ENCODE data around the gene C1orf198.
A peak's percentile ranks its signal among the peaks of the same experiment; 100 is the strongest.

C1orf198 gene

GRCh38 chr1:230828421-230828820 is 39.9 kb downstream of the C1orf198 start:
- DNase-seq: no peak

DNA sequence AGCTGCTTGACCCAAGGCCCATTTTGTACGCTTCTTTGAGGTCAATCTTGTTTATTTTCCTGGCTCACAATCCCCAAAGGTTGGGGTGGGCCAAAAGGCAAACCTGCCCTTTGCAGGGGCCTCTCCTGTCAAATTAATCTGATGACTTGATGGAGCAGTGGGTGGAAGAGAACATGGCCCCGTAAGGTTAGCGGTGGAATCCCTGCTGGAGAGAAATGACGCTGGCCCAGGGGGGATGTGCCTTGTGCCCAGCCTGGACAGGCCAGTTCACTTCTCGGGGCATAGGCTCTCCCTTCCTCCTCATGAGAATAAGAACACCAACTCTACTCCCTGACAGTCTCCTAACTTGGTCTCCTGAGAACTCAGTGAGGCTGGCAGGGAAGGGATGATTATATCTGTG is 40.5 kb downstream of the C1orf198 start:
- no peak for DNase-seq

GRCh38 chr1:230827081-230827681 is 41.1 kb downstream of the C1orf198 start:
- peak; percentile 68 for DNase-seq

DNA sequence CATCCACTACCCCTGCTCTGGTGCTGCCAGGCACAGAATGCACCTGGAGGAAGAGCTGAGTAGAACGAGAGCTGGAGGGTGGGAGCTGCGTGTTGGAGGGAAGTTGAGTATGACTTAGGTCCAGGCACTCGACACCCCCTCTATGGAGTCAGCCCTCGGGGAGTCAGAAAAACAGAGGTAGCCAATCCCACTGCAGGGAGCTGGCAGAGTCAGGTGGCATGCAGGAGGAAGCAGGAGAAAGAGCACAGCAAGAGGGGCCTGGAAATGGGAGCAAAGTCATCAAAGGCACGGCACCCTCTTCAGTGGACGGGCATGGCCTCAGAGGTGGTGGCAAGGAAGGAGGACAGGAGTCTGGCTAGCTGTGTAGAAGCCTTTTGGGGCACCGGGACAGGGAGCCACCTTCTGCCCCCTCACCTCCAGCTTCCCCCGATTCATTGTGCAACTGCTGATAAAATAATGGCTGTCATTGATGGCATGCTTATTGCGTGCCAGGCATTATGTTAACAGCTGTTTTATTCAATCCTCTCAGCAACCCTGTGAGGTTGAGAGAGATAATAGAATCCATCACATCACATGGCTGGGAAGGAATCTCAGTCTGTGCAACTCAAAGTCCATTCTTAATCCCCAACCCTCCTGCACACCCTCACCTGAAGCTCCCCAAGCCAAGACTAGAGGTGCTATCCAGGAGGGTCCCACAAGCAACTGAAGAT is 42.0 kb downstream of the C1orf198 start:
- DNase-seq: peak; percentile 28

DNA sequence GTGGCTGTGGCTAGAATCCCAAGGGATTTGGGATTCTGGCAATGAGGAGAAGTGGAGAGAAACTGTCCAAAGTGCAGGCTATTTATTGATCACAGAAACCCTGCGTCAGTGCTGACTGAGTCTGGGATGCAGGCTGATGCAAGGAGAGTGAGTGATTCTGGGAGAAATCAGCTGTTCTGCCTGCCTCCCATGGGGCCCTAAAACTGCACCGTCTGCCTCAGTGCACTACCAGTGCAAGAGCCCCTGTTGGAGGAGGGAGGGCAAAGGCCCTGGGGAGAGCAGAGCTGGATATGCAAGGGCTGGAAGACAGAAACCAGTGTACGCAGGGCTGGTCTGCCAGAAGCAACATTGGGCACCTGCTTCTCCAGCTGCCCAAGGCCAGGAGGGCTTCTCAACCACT is 42.6 kb downstream of the C1orf198 start:
- DNase-seq: peak; percentile 41

GRCh38 chr1:230824919-230825721 is 43.2 kb downstream of the C1orf198 start:
- peak; percentile 51 for DNase-seq

DNA sequence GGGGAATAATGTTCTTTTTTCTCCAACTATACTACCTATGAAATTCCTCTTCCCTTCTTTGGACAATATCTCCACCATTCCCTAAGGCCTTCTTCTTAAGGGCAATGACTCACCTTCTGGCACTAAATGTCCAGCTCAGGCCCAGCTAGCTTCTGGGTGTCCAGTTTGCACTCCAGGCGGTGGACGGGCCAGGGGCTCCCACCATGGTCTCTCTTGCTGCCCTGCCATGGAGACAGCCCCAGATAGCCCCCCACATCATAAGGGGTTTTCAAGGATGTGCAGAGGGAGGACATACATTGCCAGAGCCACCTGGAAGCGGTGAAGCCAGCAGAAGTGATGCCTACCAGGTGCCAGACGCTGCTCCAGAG is 43.8 kb downstream of the C1orf198 start:
- DNase-seq: no peak

DNA sequence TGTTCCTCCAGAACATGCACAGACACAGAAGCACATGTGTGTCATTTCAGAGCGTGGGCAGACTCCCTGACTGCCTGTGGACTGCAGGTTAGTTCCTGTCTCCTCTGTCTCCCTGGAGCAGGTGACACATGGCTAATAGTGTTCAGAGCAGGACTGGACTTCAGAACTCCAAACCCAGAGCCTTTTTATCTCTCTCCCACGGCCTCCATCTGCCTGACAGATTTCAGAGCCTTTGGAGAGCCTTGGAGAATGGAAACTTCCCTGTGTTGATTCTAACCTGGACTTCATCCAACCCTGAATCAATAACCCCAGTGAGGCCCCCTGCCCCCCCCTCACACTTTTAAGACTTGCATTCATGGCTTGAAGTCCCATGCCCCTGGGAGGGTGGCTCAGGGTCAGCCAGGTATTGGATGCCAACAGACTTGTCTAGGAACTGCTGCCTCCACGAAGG is 44.4 kb downstream of the C1orf198 start:
- peak; percentile 52 for DNase-seq

- peak; percentile 81 for DNase-seq
Observed at GRCh38 chr1:230823426-230823825, 44.9 kb downstream of the C1orf198 start.

DNA sequence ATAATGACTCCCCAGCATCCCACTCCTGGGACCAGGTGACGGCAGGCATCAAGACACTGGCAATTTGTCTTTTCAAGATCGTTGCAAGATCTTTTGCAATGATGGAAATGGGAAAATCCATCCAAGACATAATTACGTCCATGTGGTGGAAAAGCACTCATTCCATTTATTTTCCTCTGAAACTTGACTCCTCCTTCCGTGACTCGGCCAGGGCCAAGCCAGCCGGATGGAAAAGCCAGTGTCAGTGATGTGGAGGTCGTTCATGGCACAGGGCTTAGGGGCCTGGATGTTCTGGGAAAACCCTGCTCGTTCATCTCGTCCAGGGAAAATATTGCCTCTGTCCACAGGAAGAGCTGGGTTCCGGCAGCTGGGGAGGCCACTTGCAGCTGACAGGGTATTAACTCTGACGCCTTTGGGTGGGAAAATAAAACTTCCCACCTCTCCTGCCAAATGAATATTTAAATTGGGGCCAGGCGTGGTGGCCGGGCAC is 46.2 kb downstream of the C1orf198 start:
- peak; percentile 81 for DNase-seq

DNA sequence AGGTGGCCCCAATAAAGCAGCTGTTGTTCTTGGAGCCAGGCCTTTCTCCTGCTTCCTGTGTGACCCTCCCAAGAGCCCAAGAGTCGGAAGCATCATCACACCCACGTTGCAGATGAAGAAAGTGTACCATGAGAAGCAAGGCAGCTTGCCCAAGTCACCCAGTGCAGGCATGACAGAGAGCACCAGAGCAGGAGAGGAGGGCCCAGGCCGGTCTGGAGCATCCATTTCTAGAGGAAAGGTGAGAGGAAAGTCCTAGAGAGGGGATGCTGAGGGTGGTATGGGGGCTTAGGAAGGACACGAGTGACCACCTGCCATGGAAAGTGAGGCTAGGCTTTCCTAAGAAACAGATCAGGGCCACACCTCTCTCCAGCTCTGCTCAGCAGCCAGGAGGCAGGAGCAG is 47.0 kb downstream of the C1orf198 start:
- no peak for DNase-seq

DNA sequence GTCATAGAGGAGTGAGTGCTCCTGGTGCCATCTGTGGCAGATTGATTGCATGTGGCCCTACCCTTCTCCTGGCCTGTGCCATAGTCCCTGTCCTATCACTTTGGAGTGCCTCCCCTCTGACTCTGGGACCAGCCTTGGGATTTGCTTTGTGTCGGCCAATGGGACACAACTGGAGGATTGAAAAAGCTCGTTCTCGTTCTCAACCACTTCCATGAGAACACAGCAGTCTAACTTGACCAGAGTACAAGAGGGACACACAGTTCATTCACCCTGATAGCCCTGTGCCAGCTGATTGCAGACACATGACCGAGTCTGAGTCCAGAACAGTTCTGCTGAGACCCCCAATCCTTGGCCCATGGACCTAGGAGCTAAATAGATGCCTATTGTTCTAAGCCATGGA is 47.8 kb downstream of the C1orf198 start:
- DNase-seq: peak; percentile 22

GRCh38 chr1:230819976-230820375 is 48.3 kb downstream of the C1orf198 start:
- DNase-seq: no peak

DNA sequence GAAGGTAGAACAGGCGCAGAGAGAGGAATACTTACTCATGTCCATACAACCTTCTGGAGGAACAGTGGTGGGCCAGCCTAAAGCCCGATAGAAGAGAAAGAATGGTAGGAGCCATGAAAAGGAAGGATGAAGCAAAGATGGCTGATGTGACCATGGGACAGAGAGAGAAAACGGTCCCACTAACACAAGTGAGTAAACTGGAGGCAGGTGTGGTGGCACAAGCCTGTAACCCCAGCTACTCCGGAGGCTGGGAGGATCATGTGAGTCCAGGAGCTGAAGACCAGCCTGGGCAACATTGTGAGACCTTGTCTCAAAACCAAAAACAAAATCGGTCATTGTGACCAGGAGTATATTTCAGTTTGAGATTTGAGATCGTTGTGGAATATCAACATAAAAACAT is 49.4 kb downstream of the C1orf198 start:
- peak; percentile 41 for DNase-seq

DNA sequence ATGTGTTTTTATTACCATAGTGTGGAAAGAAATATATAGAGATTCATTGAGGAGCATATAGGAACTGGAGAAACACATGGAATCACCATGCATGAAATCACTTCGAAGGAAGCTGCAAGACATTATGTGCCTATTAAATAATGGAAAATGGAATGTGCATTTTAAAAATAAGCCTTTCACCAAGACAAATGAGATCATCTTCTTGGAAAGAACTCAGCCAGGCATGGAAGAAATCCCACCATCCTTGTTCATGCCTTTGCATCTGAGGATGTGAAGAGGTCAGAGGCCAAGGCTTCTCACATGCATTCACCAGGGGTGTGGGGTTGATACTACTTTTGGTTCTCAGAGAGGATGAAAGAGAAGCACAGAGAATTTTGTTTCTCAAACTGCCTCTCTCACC is 50.0 kb downstream of the C1orf198 start:
- peak; percentile 27 for DNase-seq

- peak; percentile 31 for DNase-seq
Observed at GRCh38 chr1:230816018-230816417, 52.3 kb downstream of the C1orf198 start.

DNA sequence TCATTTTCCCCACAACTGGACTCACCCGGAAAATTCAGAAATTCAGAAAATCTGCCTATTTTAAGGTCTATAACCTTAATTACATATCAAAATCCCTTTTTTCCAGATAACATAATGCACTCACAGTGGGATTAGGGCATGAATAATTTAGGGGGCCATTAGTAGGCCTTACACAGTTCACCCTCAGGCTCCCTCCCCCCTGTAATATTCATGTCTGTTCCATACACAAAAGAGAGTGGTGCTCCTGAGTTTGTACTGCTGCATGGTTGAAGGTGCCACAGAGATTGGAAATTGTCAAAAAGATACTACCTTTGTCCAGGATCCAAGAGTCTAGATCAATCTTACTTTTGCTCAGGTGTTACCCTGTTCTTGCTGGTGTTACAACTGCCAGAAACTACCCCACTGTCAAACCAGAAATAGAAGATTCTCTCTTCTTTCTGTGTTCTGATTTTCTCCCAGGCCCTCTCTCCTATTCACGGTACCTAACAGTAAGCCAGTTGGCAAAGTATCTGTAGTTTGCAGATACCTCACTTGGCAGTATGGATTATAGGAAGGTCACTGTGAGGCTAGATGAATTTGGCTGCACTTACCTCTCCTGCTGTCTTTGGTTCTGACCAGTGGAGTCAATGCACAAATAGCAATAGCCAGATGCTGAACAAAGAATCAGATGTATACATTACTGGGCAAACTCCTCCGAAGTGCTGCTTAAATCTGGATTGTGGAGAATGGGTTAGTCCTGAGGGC is 53.2 kb downstream of the C1orf198 start:
- DNase-seq: peak; percentile 42

DNA sequence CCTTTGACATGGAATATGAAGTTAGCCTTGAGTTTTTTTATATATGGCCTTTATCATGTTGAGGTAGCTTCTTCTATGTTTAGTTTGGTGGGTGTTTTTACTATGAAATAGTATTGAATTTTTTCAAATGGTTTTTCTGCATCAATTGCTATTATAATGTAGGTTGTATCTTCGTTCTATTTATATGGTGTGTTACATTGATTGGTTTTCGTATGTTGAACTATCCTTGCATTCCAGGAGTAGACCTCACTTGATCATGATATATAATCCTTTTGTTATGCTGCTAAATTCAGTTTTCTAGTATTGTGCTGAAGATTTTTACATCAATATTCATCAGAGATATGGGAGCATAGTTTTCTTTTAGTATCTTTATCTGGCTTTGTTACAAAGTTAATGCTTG is 55.8 kb downstream of the C1orf198 start:
- DNase-seq: no peak

DNA sequence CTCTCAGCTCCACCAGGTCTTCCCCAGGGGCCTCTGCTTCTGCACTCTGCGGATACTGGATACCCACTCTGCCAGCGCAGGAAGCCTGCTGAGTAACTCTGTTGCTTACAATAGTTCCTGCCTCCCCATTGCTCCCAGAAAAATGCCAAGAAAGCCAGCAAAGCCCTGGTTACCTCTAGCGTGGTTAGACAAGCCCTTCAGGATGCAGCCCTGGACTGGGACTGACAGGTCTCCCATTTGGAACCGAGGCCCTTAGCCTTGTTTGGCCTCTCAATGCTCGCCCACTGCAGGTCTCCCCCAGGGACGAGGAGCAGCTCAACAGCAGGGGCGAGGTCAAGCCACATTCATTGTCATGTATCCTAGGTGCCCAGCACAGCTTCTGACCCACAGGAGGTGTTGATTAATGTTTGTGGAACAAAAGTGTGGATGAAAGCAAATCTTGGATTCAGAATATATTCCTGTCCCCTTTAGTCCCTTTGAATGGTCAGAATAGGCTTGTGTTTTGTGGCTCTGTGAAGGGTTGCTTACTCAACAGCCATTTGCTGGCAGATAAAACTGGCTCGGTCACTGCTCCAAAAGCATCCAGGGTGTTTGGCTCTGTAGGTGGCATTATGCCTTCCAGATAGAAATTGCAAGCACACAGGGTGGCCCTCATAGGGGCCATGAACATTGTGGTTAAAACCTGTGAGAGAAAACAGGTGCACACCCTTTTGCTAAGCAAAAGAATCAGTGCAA is 58.9 kb downstream of the C1orf198 start:
- peak; percentile 37 for DNase-seq

DNA sequence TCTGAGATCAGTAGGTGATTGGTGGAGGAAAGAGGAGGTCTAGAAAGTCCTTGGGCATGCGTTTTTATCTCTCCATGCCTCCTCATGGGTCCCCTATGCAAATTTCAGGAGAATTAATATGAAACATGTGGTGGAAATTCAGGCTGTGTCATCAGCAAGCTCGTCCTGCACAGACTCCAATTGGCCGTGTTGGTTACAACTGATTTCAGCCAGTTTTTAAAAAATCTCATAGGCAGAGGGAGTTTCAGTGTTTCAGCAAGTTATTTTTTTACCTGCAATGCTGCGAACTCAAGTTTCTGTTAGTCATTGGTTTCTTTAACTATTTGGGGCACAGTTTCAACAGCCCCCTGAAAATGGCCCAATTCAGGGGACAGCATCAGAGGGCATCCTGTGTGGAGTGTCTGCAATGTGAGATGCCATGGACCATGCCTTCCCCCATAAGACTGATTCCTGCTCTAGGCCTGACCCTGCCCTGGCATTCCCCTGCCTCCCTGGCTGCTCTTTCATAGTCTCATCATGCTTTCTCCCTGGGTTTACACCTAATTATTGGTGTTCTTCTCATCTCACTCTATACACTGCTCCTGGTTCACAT is 59.9 kb downstream of the C1orf198 start:
- DNase-seq: peak; percentile 42

DNA sequence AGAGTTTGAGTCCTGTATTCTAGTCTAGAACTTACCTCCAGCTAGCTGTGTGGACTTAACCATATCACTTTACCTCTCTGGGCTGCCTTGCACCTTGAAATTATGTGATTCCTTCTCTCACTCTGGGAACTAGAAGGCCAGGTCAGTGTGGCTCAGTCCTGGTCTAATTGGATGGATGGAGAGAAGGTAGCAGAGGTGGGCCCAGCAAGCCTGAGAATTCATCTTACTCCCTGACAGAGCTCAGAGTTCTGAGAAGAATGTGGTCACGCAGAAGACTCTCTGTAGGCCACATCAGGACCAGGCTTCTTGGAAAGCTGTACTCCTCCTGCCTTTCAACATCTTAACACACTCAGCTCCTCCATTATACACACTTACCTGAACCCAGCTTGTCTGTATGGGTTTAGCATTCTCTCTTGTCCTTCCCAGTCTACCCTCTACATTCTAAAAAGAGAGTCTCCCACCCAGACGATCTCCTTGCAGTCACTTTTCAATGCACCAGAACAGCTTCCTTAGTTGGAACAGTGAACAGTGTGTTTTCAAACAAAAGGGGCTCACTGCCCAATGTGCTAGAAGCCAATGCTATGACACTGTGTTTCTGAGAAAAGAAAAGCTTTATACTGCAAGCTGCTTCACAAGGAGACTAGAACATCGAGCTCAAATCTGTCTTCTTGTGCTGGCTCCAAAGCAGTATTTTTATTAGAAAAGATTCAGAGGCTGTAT is 60.6 kb downstream of the C1orf198 start:
- peak; percentile 50 for DNase-seq

Measured in right forelimb (tissue), 1 donor.